GM08714 (cell line): Measurements from ENCODE around the gene SLC34A1.
A peak's percentile ranks its signal among the peaks of the same experiment; 100 is the strongest.
"Not testable (repeated sequence)": the region's sequence is repeated elsewhere in the genome, so short reads cannot be mapped to it uniquely, and the experiment has no call there.

Experiments used
- H3K4me3 ChIP-seq: fragments of 200-500 bp; sonication (Bioruptor generic); 2 replicates; pipeline ENCODE4 v1.5.1; 2014; ENCODE audit warnings: mild to moderate bottlenecking, low read length, inconsistent platforms
- ZNF274 ChIP-seq: IDR thresholded peaks from 2 replicates; pipeline ENCODE4 v1.6.1; 2012; ENCODE audit warnings: mild to moderate bottlenecking, low read depth, low read length

Gene SLC34A1

GRCh38 chr5:177384134-177384533, at the start of gene SLC34A1:
Gene SLC34A1, plus strand, starts transcription at chr5:177384434. Its CDS starts 1,308 bp downstream, at chr5:177385742.
- TF ChIP-seq ZNF274: no peak
- no peak within 1 kb of the TSS for H3K4me3 ChIP-seq

DNA sequence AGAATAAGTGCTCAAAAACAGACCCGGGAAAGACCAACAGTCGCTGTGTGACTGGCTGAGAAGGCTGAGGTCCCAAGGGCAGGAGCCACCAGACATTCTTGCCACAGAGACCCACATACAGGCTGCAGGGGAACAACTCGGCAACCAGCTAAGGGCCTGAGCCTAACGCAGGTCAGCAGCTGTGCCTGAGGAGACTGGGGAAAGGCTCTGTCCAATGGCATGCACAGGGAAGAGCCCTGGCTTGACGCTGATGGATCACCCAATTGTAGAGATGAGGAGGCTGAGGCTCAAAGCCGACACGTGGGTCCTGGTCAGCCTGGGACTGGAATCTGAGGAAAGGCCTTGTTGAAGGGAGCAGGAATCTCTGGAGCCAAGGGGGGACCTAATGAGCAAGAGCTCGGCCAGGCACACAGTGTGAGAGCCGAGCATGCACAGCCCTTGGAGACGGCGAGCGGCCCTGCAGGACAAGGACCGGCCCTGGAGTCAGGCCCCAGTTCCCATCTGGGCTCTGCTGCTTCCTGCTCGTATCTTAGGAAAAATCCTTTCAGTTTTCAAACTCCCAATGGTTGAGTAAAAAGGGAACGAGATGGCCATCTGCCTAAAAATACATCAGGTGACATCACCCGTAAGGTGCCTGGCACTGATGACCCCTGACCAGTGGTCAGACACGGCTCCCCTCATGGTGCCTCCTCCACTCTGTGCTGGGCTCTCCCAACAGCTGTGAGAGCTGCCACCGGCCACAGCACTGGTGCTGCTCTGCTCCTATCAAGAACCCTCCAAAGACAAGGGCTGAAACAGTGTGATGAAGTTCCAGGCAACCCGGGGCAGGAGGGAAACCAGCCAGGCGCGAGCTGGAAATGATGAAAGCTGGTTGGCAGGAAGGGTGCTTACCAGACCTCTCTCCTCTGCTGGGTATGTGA, 49.2 kb upstream of the SLC34A1 start:
- TF ChIP-seq ZNF274: no peak
- H3K4me3 ChIP-seq: no peak overlapping the region

GRCh38 chr5:177335701-177336065, 48.6 kb upstream of the SLC34A1 start:
- no peak overlapping the region for H3K4me3 ChIP-seq
- no peak for TF ChIP-seq ZNF274

GRCh38 chr5:177336112-177336511, 48.1 kb upstream of the SLC34A1 start:
- H3K4me3 ChIP-seq: no peak overlapping the region
- no peak for TF ChIP-seq ZNF274

DNA sequence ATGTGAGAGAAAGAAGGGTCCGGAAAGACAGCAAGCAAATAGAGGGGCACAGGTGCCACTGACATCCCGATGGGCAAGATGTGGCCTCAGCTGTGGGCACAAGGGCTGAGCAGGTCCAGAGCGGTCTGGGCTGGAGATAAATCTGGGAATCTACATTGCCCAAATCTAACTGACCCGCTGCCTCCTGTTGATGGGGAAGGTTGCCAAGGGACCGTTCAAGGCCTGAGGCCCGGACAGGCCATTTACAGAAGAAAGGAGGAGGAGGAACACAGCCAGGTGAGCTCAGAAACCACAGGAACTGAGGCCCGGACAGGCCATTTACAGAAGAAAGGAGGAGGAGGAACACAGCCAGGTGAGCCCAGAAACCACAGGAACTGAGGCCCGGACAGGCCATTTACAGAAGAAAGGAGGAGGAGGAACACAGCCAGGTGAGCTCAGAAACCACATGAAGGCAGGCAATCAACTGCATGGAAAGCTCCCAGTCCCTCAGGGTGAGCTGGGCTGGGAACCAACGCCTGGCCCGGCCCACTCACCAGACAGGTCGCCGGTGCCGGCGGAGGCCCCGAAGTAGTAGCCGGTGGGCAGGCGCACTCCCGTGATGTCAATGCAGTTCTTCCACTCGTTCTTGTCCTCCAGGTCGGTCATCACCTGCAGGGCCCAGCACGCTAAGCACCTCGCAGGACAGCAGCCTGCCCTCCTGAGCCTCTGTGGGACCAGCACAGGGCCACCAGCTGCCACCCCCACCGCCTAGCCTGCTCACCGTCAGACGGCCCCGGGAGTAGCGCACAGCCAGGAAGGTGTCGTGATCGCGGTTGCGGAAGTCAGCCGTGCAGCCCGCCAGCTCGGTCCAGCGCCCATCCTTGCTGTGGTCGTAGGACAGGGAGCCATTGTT, 47.4 kb upstream of the SLC34A1 start:
- no peak overlapping the region for H3K4me3 ChIP-seq
- no peak for TF ChIP-seq ZNF274

GRCh38 chr5:177338251-177339106, 45.8 kb upstream of the SLC34A1 start:
- H3K4me3 ChIP-seq: no peak overlapping the region
- no peak for TF ChIP-seq ZNF274

DNA sequence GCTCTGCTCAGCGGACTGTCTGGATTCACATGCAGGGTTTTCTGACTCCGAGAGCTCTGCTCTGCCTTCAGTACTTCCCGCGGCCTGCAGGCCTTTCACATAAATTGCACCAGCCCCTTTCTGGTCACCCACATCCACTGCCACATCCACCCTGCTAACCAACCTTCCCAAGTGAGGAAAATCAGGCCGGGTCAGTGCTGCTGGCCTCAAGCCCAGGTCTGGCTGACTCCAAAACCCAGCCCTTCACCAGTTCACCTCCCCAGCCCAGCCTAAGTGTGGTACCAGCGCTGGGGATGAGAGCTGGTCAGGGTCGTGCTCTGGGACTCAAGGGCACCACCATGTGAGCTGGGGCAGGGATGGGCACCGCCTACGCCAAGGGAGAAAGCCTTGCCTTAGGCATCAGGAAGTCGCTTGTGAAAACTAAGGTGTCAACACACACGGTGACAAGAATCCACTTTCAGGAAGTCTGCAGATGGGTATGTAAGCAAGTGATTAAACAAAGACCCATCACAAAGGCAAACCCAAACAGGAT, 45.1 kb upstream of the SLC34A1 start:
- no peak for TF ChIP-seq ZNF274

DNA sequence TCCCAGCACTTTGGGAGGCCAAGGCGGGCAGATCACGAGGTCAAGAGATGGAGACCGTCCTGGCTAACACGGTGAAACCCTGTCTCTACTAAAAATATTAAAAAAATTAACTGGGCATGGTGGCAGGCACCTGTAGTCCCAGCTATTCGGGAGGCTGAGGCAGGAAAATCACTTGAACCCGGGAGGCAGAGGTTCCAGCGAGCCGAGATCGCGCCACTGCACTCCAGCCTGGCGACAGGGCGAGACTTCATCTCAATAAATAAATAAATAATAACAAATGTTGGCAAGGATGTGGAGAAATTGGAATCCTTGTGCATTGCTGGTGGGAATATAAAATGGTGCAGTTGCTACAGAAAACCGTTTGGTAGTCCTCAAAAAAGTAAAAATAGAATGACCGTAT, 41.2 kb upstream of the SLC34A1 start:
- not testable (repeated sequence) for H3K4me3 ChIP-seq

More for the DNA sequence above, 45.1 kb upstream of the SLC34A1 start:
- H3K4me3 ChIP-seq: no peak overlapping the region

GRCh38 chr5:177343777-177344176, 40.5 kb upstream of the SLC34A1 start:
- no peak overlapping the region for H3K4me3 ChIP-seq
- no peak for TF ChIP-seq ZNF274

DNA sequence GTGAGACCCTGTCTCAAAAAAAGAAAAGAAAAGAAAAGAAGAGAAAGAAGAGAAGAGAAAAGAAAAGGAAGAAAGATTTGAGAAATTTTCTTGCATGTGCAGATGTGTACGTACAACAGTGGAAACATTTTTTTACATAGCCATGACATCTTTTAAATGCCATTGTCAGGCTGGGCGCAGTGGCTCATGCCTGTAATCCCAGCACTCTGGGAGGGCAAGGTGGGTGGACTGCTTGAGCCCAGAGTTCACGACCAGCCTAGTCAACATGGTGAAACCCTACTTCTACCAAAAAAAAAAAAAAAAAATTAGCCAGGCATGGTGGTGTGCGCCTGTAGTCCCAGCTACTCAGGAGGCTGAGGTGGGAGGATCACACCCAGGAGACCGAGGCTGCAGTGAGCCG, 39.3 kb upstream of the SLC34A1 start:
- no peak for TF ChIP-seq ZNF274
- no peak overlapping the region for H3K4me3 ChIP-seq

- no peak for TF ChIP-seq ZNF274
- H3K4me3 ChIP-seq: no peak overlapping the region
Observed at GRCh38 chr5:177346820-177347219, 37.4 kb upstream of the SLC34A1 start.

DNA sequence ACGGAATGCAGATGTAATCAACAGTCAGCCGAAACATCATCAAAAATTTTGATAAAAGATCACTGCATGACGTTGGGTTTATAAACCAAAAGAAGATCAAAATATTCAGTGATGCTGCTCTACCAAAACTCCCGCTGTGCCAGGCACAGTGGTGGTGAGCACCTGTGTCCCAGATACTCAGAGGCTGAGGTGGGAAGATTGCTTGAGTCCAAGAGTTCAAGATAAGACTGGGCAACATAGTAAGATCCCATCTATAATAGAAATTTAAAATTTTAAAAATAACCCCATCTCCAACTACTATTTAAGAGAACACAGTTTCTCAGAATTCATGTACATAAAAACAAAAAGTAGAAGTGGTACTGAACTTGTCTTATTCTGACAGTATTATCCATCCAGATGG, 36.5 kb upstream of the SLC34A1 start:
- TF ChIP-seq ZNF274: no peak
- H3K4me3 ChIP-seq: no peak overlapping the region

- no peak overlapping the region for H3K4me3 ChIP-seq
- no peak for TF ChIP-seq ZNF274
Observed at GRCh38 chr5:177349362-177349647, 34.9 kb upstream of the SLC34A1 start.

- peak overlapping the region; percentile 84; the same call in 1 of the 2 replicates for H3K4me3 ChIP-seq
- TF ChIP-seq ZNF274: no peak
Observed at GRCh38 chr5:177349762-177350161, 34.5 kb upstream of the SLC34A1 start.
